GM21619 (cell line): ENCODE measurements around the gene POLA1.

Experiments used
- ATAC-seq: cut with Tn5 transposase; IDR thresholded peaks from one replicate; pipeline ENCODE4 v1.9.1; 2021; ENCODE audit not compliant: unreplicated experiment

The POLA1 gene

DNA sequence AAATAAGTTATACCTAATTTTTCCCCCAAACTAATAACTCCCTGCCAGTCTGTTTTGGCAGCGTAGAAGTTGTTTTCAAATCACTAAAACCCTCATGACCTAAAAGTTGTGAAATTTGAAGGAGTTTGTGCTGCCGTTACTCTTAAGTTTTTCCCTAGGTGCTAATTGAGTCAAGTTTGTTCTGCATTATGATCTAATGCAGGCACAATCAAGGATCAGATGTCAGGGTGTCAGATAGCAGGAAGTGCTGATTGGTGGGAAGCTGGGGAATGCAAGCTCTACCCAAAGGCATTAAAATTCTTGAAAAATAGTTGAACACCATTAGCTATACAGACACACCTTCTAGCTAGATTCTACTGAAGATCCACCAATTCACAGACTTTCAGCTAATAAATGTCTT lies 270.1 kb downstream of the POLA1 start:
- no peak for ATAC-seq

GRCh38 chrX:24965372-24965771 lies 271.7 kb downstream of the POLA1 start:
- no peak for ATAC-seq

- no peak for ATAC-seq
Observed at GRCh38 chrX:24969812-24970211, 276.1 kb downstream of the POLA1 start.

DNA sequence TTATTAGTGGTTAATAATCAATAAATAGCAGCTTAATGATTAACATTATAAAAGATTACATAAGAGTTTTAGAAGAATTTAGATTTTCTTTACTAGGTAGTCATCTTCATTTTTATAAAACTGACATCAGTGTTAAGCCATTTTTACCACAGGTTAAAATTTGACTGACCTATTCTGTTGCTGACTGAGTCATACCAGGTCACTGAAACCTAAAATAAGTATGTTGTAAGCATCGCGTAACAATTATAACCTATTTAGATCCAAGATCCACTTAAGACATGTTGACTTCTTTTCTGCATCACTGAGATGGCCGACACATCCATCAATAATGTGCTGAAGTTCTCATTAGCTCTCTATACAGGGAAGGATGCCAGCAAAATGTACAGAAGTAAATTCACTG lies 285.4 kb downstream of the POLA1 start:
- no peak for ATAC-seq

- ATAC-seq: no peak
Observed at GRCh38 chrX:24981030-24981429, 287.3 kb downstream of the POLA1 start.

DNA sequence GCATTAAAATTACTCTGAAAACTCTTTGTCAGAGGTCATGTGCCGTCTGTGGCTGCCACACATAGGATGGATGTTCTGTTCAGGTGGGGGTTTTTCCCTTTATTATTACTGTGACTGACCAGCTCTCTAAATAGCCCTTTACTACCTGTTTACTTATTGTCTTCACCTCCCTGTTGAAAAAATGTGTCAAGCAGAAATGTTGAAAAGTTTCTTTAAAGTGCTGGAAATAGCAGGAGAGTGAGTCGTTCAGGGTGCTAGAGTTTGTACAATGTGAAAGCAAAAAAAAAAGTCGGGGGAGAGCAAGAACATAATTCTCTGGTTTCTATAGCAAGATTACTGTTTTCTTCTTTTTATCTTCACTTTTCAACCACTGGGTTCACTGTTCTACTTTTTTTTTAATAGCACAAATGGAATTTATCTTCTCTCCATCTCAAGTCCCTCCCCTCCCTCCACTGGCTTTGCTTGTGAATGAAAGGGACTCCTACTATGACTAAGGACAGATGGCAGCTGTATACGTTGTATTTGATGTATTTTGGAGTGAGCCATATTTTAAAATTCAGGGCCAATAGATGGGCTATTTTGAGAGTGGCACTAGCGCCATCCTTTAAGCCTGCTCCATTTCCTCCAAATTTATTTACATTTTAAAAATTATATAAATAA lies 288.7 kb downstream of the POLA1 start:
- ATAC-seq: no peak

DNA sequence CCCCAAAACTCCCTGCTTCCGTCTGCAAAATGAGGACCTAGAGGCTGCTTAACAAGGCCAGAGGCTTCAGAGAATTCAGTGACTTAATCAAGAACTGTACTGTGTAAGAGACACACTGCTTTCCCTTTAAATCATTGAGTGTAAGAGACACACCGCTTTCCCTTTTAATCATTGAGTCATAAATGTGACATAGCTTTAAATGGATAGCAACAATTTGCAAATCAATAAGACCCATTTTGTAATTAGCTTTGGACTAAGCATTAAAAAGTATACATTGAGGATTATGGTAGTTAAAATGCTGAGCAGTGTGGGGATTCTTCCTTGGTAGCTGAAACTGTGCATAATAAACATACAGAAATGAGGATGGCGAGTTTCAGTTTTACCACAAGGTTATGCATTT lies 290.2 kb downstream of the POLA1 start:
- no peak for ATAC-seq

GRCh38 chrX:24985120-24985519 lies 291.4 kb downstream of the POLA1 start:
- ATAC-seq: no peak

GRCh38 chrX:24987731-24988130 lies 294.0 kb downstream of the POLA1 start:
- no peak for ATAC-seq

DNA sequence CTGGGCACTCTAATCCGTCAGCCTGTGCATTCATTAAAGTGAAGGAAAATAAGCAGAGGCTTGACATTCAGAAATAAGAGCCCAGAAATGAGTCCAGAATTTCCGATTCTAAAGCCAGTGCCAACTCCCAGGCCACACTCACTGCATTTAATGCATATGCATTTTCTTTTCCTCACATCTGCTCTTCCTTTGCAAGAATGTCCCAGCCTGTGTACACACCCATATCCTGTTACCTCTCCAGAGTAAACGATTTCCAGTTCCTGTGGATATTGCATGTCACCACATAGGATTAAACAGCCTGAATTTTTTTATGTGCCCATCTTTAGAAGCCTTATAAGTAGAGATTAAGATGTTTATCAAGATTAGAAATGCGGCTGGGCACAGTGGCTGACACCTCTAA lies 294.6 kb downstream of the POLA1 start:
- no peak for ATAC-seq

DNA sequence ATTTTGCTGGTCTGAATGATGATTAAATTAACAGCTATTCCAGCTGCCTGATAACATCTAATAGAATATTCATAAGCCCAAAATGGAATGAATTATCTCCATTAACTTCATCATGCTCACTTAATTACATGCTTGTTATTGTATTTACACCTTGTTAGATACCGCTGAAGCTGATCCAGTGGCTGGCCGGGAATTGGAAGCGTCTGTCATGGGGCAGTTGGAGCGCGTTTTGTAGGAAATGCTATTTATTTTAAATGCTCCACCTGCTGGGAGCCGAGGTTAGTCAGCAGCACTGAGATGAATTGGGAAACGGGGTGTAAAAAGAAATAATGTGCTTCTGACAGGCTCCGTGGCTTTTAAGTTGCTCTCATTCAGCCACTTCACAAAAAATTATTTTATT lies 296.8 kb downstream of the POLA1 start:
- ATAC-seq: no peak

- ATAC-seq: no peak
Observed at GRCh38 chrX:24993879-24994278, 300.2 kb downstream of the POLA1 start.

GRCh38 chrX:24996096-24996709 lies 302.5 kb downstream of the POLA1 start:
- no peak for ATAC-seq

GRCh38 chrX:24999511-24999910 lies 305.8 kb downstream of the POLA1 start:
- ATAC-seq: no peak

DNA sequence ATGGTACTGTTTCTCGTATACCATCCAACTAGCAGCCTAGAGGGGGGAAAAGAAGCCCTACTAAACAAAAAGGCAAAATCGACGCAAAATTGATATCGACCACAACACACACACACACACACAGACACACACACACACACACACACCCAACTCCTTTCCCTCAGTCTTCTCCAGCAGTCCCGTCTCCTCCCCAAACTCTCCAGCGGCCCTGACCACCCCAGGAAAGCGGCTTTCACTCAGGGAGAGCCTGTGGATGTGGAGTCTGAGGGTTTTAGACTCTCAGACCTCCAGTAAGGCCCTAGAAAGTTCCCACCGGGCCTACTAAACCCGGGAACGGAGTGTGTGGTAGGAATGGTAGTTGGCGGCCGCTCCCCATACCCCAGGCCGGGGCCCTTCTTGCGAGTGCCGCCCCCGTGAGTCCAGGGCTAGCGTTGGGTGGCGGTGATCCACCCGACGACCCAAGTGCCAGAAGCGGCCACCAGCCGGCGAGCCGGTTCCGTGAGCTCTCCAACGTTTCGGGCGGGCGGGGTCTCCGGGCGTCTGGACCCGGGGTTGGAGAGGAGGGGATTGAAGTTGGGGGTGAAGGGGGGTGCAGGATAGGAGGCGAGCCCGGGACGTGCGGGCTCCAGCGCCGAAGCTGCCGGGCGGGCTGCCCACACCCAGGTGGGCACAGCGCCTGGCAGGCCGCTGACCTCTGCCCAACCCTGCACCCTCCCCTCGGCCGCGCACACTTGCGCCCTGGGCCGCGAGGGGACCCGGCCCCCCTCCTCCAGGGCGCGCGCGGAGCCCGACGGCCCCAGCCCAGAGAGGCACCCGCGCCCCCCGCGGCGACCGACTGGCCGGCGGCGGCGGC lies 308.3 kb downstream of the POLA1 start:
- ATAC-seq: no peak

DNA sequence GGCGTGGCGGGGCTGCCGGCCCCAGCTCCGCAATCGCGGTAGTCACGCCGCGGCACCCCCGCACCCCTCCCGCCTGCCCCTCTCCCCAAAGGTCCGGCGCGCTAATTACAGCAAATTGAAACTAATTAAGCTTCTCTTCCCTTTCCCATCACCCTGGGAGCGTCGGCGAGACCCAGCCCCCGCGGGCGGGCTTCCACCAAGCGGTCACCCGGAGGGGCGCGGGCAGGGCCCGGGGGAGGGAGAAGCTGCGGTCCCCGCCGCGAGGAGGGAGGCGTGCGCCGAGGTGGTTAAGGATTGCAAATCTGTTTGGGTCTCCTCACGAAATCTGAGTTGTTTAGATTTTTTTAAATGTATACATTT lies 308.9 kb downstream of the POLA1 start:
- no peak for ATAC-seq

DNA sequence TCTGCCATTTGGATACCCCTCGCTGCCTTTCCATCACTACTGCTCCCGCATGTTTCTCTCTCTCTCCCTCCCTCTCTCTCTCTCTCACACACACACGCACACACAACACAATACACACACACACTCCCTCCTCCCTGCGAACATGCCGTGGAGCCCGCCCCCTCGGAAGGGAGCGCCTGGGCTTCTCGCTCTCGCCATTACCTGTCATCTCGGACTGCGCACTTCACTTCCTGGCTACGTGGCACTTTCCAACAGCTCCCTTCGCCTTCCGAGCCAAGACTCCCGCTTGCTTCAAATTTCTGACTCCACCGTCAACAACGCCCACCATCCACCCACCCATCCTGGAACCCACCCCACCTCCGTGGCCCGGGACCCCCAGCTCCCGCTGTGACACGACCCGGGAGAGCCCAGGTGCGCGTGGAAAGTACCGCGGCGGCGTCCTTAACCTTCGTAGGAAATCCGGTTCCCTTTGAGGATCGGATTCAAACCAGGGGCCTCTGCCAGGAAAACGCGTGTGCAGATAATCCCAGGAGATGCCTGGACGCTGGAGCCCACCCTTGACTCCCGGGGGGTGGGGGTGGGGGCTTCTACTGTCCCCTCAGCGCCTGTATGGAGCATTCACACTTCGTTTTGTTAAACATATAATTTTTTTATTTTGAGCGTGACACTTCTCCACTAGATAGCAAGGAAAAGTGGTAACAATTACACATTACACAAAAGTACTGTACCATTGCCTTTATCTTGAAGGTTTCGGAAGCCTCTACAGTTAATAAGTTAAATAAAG lies 309.5 kb downstream of the POLA1 start:
- no peak for ATAC-seq

DNA sequence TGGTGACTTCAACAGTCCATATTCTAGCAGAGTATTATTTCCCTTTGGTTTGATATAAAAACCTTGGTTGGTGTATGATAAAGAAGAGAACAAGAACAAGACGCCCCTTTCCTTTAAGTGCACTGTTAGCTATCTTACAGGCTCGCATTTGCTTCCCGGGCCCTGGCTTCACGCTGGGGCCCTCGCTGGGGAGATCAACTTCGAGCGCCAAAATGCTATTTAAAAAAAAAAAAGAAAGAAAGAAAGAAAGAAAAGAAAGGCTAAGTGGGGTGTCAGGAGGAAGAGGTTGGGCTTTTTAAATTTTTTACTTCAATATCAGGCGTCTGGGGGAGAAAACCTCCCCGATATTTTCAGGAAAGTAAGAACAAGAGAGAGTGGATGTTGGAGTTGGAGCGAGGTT lies 310.3 kb downstream of the POLA1 start:
- ATAC-seq: no peak

DNA sequence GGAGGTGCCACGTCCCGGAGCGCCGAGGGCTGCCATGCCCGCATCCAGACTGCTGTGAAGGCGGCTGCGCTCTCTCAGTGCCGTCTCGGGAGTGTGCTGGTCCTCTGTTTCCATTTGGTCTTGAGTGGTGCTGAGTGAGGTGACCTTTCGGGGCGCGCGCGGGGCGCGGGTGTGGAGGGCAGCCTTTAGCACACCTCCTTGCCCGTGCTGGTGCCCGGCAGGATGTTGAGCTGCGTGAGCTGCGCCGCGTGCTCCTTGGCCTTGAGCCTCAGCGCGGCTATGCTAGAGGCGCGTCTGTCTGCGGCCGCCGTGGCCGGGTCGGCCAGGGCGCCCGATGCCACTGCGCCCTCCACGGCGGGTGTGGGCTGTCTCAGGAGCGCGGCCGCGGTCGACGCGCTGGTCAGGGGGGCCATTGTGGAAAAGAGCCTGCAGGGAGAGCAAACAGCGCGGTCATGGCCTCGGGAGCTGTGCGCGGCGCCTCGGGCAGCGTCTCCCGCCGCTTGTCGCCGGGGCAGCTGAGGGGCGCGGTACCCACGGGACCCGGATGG lies 310.8 kb downstream of the POLA1 start:
- ATAC-seq: no peak

GRCh38 chrX:25005034-25005381 lies 311.3 kb downstream of the POLA1 start:
- ATAC-seq: no peak
